SIG-M5 (cell line): ENCODE results near the gene MACIR.

Experiments used
- DNase-seq: peaks from one replicate; lab custom pipeline; 2025; lab: John Stamatoyannopoulos, UW

MACIR gene

DNA sequence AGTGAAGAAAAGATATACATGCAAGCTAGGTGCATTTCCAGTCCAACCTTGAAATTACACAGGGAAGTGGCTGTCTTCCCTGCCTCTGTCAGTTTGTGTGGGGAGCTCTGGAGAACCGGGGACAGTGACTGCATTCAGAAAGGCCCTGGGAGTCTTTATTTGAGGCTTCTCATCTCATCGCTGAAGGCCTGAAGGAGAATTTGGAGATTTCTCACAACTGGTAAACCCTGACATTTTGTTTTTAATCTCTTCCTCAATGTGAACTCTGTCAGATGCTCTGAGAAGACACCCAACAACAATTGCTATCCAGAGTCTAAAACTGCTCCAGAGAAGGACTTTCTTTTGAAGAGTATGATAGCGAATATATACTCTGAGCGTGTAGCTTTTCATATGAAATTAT lies 33.0 kb downstream of the MACIR start:
- no peak for DNase-seq

- DNase-seq: no peak
Observed at GRCh38 chr5:103293099-103293498, 34.5 kb downstream of the MACIR start.

- no peak for DNase-seq
Observed at GRCh38 chr5:103293719-103294118, 35.2 kb downstream of the MACIR start.

DNA sequence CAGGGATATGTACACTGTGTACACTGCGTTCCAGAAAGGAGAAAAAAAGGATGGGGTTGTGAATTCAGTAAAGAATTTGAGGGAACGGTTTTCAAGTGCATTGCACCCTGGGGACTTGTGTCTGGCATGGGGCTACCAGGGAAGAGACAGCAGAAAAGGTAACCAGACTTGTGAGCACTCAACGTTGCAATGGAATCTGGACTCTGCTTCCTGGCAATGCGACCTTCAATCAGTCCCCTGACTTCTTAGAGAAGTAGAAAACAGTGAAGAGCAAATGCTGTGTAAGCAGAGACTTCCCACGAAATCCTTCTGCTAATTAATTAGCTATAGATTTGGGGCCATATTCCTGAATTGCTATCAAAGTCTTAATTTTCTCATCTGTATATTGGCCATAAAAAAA lies 36.3 kb downstream of the MACIR start:
- DNase-seq: no peak

GRCh38 chr5:103295424-103295823 lies 36.9 kb downstream of the MACIR start:
- DNase-seq: no peak

DNA sequence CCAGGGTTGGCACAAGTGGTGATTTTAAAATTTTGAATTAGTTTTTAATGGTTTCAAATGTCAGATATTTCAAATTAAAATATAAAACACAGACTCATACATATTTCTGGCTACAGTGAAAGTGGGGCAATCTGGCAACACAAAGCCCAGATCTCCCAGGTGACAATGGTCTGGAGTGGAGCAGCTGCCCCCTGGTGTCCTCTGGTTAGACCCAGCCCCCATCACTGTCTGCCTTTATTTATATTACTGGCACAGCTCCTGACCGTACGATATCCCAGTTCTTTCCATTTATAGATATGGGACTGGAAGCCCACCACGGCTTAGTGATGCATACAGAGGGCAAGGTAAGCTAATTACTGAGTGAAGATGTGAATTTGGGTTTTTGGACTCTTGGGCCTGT lies 37.3 kb downstream of the MACIR start:
- DNase-seq: no peak

GRCh38 chr5:103298117-103298516 lies 39.6 kb downstream of the MACIR start:
- no peak for DNase-seq

DNA sequence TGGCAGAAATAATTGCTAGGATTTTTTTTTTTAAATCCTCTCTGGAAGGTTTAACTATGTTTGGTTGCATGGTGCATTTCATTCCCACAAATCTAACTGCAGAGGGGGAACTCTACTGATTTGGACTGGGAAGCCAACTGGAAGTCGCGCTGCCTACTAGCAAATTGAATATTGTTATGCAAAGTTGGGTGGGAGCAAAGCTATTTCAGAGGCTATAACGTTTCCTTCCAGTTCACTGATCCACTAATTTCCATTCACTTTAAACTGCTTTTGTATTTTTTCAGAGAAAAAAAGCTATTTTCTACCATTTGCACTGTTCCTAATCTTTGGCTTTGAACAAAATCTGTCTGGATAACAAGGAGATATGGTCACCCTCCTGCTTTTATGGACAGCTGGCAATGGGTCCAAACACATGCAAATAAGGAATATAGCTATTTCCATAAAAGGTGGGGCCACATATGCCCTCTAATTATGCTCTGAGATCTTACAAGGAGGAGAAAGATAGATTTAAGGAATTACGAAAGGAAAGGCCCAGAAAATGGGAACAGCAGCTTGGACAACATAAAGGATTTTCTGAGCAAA lies 40.1 kb downstream of the MACIR start:
- DNase-seq: no peak

GRCh38 chr5:103305809-103306208 lies 47.2 kb downstream of the MACIR start:
- no peak for DNase-seq

DNA sequence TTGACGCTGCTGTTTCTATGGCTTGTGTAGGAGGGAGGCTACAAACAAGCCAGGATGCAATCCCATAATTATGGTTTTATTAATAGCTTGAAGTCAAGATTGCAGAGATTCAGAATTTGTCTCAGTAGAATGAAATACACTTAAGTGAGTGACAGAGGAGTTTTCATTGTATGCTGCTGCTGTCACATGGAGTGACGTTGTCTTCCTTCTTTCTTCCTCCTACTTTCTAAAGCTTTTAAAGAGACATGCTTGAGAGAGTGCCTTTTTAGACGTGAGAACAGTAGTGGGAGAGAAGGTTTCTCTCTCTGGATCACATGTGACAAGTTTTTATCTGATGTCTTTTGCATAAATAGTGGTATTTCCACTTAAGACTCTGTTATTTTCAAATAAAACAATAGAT lies 48.9 kb downstream of the MACIR start:
- no peak for DNase-seq

- DNase-seq: no peak
Observed at GRCh38 chr5:103308774-103309173, 50.2 kb downstream of the MACIR start.

- DNase-seq: no peak
Observed at GRCh38 chr5:103313056-103313455, 54.5 kb downstream of the MACIR start.

- no peak for DNase-seq
Observed at GRCh38 chr5:103315455-103315854, 56.9 kb downstream of the MACIR start.

DNA sequence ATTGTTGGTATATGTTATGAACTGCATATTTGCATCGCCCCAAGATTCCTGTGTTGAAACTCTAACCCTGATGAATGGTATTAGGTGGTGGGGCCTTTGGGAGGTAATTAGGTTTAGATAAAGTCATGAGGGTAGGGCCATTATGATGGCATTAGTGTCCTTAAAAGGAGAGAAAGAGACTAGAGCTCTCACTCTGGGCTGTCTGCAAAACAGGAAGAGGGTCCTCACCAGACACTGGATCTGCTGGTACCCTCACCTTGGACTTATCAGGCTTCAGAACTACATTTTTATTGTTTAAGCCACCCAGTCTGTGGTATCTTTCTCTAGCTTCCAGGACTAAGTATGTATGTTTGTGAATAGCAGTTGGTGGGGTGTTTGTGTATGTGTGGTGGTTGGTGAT lies 68.9 kb downstream of the MACIR start:
- DNase-seq: no peak

GRCh38 chr5:103327893-103328292 lies 69.3 kb downstream of the MACIR start:
- DNase-seq: no peak
